Erythroblast (primary cell): ENCODE measurements around the gene LAG3.

Source experiments
- GATA1 ChIP-seq: IDR thresholded peaks from 2 replicates; pipeline ENCODE4 v1.6.1; 2011; ENCODE audit warnings: low read depth, mild to moderate bottlenecking, control low read depth, low read length, moderate library complexity
- POLR2A ChIP-seq: IDR thresholded peaks from 2 replicates; pipeline ENCODE4 v1.6.1; 2011; ENCODE audit warnings: mild to moderate bottlenecking, low read length

DNA sequence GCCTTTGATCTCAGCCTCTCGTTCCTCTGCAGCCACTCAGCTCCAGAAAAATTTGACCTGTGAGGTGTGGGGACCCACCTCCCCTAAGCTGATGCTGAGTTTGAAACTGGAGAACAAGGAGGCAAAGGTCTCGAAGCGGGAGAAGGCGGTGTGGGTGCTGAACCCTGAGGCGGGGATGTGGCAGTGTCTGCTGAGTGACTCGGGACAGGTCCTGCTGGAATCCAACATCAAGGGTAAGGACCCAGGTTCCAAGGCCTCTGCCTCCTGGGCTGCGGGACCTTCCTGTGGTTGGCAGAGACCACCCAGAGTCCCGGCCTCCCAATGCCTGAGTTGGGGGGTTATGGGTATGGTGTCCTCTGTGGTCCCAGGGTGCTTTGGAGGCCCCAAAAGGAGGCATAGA is 44.8 kb downstream of the LAG3 start:
- no peak for TF ChIP-seq POLR2A
- TF ChIP-seq GATA1: no peak
